ENCODE data around the gene SOX15. TPM values are rescaled to one million over a fixed set of nuclear protein-coding genes. Genes with fewer than 3 reads are reported as not detected.
A peak's percentile ranks its signal among the peaks of the same experiment; 100 is the strongest.

The SOX15 gene
- total RNA-seq, 1 experiment from 2014 or later = 0.31 TPM

DNA sequence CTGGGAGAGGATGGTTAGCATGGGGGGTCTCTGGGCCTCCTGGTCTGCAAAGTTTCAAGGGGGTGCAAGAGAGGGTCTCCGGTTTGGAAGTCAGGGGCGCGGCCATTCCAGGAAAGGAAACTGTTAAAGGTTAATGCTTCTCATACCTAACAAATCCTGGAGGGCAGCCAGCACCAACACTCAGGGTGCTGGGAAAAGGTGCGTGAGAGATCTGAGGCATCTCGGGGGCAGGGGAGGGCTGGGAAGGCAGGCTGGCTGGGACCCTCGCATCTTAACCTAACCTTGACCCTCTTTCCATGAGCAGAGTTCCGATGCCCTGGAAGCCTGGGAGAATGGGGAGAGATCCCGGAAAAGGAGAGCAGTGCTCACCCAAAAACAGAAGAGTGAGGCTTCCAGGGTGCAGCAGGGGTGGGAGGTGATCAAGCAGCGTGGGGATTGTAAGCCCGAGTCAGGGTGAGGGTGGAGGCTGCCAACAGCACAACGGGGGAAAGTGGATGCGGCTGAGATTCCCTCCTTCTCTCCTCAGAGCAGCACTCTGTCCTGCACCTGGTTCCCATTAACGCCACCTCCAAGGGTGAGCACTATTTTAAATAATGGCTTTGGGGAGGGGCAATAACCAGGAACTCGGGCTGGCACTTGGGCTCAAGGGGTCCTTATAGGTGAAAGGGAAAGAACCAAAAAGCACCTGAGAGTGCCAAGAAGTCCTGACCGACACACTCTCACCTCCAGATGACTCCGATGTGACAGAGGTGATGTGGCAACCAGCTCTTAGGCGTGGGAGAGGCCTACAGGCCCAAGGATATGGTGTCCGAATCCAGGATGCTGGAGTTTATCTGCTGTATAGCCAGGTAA is 30.3 kb downstream of the SOX15 start:
- DNase-seq (ENCODE audit: low read depth) = no peak

DNA sequence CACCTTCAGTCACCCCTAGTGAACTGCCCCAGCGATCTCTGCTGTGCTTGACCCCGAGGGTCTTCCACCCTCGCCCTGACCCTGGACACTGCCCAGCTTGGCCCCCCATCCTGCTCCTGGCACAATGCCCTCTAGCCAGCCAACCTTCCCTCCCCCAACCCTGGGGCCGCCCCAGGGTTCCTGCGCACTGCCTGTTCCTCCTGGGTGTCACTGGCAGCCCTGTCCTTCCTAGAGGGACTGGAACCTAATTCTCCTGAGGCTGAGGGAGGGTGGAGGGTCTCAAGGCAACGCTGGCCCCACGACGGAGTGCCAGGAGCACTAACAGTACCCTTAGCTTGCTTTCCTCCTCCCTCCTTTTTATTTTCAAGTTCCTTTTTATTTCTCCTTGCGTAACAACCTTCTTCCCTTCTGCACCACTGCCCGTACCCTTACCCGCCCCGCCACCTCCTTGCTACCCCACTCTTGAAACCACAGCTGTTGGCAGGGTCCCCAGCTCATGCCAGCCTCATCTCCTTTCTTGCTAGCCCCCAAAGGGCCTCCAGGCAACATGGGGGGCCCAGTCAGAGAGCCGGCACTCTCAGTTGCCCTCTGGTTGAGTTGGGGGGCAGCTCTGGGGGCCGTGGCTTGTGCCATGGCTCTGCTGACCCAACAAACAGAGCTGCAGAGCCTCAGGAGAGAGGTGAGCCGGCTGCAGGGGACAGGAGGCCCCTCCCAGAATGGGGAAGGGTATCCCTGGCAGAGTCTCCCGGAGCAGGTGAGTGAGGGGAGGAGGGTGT is 31.2 kb downstream of the SOX15 start, which contains the start of gene TNFSF13:
Gene TNFSF13 (plus strand): TSS at position 207 of the 776 bp plus-strand sequence. CDS start 290 bp downstream, at position 497.
- DNase-seq (ENCODE audit: low read depth) = no peak

- no peak for DNase-seq (ENCODE audit: low read depth)
Measured at GRCh38 chr17:7557775-7558543, 31.9 kb downstream of the SOX15 start.

DNA sequence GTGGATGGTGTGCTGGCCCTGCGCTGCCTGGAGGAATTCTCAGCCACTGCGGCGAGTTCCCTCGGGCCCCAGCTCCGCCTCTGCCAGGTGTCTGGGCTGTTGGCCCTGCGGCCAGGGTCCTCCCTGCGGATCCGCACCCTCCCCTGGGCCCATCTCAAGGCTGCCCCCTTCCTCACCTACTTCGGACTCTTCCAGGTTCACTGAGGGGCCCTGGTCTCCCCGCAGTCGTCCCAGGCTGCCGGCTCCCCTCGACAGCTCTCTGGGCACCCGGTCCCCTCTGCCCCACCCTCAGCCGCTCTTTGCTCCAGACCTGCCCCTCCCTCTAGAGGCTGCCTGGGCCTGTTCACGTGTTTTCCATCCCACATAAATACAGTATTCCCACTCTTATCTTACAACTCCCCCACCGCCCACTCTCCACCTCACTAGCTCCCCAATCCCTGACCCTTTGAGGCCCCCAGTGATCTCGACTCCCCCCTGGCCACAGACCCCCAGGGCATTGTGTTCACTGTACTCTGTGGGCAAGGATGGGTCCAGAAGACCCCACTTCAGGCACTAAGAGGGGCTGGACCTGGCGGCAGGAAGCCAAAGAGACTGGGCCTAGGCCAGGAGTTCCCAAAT is 32.6 kb downstream of the SOX15 start:
- no peak for DNase-seq (ENCODE audit: low read depth)

GRCh38 chr17:7556627-7557026 is 33.3 kb downstream of the SOX15 start:
- DNase-seq (ENCODE audit: low read depth) = no peak

- no peak for DNase-seq (ENCODE audit: low read depth)
Measured at GRCh38 chr17:7555320-7555948, 34.5 kb downstream of the SOX15 start.

DNA sequence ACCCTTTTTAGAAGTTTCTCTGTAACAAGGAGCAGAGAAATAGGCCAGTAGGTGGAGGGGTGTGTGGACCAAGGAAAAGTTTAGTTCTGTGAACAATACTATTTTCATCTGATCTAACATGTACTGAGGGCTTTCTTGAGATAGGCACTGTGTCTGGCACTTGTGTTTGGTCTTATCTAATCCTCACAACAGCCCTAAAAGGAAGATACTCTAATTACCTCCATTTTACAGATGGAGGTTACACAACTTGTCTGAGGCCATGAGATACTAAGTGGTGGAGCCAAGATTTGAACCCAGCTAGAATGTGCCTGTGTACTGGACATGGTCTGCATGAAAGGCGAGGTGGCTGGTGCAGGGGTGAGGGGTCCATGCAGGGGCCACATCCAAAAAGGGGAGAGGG is 36.5 kb downstream of the SOX15 start:
- no peak for DNase-seq (ENCODE audit: low read depth)

- no peak for DNase-seq (ENCODE audit: low read depth)
Measured at GRCh38 chr17:7552621-7553051, 37.3 kb downstream of the SOX15 start.

DNA sequence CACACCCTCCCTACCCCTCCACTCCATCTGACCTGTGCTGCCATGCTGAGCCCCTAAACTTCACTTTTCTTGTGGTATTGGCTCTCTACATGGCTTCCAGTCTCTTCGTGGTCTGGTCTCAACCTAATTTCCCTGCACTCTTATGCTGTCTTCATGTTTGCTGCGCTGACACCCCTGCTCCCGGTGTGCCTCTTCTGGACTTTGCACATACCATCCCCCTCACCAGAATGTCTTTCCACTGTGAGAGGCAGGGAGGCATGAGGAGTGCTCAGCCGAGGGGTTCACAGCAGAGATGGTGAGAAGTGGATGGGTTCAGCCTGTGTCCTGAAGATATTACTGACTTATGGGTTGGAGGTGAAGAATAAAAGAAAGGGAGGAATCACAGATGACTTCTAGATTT is 38.5 kb downstream of the SOX15 start:
- DNase-seq (ENCODE audit: low read depth) = no peak

DNA sequence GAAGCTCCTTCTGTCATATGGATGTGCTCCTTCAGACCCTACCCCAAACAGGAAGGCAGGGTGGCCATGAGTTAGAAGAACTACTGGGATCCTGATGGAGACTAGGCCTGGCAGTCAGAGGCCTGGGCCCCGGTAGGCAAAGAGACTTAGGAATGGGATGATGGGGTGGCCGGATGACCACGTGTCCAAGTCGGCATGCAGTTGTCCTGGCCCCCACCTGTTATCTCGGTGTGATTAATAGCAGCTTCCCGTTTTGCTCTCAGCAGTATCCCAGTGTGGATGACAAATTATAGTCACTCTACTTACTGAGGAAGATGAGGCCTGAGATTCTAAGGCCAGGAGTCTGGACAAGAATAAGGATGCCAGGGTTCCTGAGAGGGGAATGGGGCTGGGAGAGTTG is 39.5 kb downstream of the SOX15 start:
- no peak for DNase-seq (ENCODE audit: low read depth)

GRCh38 chr17:7549401-7550055 is 40.4 kb downstream of the SOX15 start:
- no peak for DNase-seq (ENCODE audit: low read depth)

DNA sequence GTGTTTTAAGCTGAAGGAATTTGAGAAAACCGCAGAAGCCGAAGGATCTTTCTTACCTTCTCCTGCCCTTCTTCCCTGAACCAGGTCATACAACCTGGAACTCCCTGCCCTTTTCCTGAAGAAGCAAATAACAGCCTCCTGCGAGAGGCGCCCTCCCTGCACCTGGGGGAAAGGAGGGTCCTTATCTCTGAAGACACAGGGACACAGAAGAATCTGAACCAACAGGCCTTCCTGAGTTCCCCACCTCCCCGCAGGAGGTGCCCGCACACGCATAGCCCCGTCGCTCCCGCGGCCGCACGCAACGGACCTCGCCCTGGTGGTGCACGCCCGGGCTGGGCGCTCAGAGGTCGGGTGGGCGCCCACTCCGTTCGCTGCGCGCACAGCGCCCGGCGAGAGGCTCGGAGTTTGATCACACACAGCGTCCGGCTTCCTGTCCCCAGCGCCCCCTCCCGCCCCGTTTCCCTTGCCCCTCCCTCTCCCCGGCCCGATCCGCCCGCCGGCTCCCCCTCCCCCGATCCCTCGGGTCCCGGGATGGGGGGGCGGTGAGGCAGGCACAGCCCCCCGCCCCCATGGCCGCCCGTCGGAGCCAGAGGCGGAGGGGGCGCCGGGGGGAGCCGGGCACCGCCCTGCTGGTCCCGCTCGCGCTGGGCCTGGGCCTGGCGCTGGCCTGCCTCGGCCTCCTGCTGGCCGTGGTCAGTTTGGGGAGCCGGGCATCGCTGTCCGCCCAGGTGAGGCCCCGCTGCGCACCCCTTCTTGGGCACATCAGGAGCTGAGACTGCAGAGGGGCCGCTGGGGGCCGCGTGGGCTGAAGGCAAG is 41.1 kb downstream of the SOX15 start, which contains the start of gene TNFSF12:
Gene TNFSF12 (plus strand): TSS at position 474 of the 816 bp plus-strand sequence. CDS start 96 bp downstream, at position 570.
- DNase-seq (ENCODE audit: low read depth) = no peak

DNA sequence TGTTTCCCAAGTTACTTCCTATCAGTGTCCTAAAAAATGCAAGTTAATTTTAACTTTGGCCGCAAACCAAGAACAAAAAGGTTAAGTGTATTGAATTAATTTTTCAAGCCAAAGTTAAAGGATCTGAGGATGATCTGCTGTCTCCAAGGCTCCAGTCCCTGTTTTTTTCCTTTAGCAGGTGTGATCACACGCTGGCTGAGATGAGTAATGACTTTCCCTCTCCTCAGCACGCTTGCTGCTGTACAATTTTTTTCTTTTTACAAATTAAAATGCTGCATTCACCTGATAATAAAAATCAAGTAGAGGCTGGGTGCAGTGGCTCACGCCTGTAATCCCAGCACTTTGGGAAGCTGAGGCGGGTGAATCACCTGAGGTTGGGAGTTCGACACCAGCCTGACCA is 45.0 kb downstream of the SOX15 start:
- DNase-seq (ENCODE audit: low read depth) = no peak

DNA sequence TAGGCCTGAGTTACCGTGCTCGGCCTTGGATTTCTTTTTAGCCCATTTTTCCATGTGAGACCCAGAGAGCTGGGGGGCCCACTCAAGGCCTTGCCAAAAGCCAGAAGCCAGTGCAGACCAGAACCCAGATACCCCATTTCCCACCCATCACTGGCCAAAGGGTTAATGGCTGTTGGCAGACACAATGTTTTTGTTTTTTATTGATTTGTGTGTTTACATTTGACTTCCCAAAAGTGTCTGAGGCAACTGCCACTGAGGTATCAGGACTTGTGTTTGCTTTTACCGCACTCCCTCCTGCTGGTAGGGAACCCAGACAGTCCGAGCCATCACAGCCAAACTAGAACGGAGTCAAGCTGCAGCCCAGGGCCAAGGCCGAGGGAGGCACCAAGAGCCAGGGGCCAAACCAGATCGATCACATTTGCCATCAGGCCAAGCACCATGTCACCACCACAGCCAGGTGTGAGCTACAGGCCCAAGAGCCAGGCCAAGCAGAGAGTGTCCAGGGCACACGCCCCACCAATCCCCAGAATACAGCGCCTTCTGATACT is 48.7 kb downstream of the SOX15 start:
- no peak for DNase-seq (ENCODE audit: low read depth)

DNA sequence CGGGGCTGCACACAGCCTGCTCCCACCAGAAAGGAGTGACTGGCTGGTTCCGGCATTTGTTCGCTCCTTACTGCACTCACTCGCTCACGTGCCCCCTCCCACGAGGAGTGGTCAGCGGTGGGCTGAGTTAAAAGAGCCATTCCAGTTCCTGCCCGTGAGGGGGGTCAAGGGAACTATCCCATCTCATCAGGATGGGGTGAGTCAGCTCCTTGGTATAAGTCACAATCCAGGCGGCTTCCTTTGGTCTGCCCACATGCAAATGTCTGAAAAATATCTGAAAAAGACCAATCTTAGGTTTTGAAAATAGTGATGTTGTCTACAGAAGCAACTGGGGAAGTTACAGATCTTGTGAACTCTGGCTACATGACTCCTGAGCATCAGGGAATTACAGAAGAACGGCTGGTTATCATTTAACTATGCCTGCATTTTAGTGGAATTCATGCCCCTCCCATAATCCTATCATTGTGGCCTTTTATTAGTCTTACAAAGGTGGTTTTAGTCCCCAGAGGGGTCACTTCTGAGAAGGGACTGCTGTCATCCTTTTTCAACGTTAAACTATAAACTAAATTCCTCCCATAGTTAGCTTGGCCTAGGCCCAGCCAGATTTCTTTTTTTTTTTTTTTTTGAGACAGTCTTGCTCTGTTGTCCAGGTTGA is 50.9 kb downstream of the SOX15 start:
- peak; percentile 64 for DNase-seq (ENCODE audit: low read depth)

All from HT1080 (cell line).